GM18508 (cell line): Measurements from ENCODE around the gene IRF2.

ENCODE experiments used
- ATAC-seq: cut with Tn5 transposase; IDR thresholded peaks from one replicate; pipeline ENCODE4 v1.9.1; 2021; ENCODE audit warnings: moderate number of reproducible peaks; ENCODE audit not compliant: insufficient read depth, unreplicated experiment

The IRF2 gene

DNA sequence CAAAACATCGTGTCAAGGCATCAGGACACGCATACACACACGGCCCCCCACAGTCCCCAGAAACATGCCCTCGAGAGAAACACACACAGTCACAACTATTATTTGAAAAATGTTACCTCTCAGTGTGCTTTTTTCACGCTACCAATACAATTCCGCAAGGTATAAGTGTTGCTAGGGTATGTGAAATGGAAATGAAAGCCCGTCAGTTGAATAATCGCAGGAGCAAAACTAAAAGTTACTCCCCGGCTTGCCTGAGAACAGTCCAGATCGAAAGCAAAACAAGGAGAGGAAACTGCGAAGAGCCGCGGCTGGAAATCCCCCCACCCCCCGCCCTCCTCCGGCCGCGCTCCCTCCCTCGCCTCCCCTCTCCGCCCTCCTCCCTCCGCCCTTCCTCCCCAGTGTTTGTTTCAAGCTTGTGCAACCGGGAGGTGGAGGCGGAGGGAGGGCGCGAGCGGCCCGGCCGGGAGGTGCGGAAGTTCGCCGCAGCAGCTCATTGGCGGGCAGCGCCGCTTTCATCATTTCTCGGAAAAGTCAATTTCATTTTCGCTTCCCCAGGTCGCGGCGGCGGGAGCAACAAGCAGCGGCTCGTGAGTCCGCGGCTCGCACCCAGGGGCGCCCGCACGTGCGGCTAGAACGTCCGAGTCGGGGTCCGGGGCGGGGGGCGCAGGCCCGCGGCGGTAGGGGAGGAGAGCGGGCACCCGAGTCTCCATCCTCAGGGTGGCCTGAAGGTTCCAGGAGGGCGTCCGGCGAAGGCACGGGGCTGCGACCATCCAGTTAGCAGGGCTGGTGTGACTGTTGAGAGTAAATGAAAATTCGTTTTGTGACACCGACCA lies at the start of gene IRF2:
TSS of gene IRF2 (minus strand) at position 288 of the 833 bp plus-strand sequence. CDS start 45,486 bp downstream, outside the sequence.
- ATAC-seq, result no peak

DNA sequence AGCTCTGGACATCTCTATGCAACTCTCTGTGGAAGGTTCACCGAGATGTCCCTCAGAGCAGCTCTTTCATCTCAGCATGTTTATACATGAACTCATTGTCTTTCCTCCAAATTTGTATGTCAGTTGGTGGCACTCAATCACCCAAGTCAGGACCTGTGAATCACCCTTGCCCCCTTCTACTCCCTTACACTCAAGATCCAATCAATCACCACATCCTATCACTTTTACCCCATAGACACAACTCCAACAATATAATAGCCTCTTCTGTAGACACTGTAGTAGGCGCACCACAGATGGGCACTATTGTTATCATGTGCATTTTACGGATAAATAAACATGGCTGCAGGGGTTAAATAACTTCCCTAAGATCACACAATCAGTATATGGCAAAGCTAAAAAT lies 41.3 kb upstream of the IRF2 start:
- ATAC-seq, result no peak

DNA sequence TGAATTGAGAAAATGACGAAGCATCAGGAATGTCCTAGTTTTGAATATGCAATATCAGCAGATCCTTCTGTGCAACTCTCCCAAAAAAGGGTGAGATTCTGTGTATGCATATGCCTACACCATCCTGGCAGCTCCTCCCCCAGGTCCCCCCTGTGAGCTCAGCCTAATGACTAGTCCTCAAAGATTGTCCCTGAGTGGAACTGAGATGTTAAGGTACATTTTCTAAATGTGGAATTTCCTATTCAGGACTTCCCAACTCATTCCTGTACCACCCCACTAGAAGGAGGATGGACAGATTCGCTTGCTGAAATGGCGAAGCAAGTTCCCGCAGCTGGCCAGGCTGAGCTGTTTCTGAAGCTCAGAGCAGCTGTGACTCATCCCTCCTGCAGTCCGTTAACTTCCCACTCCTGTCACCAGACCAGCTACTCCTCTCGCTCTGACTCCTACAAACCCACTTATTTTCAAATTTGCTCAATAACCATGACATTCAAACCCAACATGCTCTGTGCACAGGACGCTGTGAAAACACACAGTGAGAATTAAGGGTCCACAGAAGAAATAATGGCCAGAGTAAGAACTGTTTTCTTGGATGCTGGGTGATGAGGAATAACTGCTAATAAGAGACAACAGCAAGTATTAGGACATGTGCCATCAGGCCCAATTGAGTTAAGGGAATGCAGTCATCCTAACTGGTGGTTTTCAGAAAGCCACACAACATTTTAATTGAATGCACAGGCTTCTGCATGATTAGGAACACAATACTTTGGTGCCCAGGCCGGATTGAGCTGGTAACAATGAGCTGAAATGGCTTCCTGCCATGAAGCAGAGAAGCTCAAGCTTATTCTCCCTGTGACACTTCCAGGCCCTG lies 40.0 kb upstream of the IRF2 start:
- peak; percentile 91 for ATAC-seq

DNA sequence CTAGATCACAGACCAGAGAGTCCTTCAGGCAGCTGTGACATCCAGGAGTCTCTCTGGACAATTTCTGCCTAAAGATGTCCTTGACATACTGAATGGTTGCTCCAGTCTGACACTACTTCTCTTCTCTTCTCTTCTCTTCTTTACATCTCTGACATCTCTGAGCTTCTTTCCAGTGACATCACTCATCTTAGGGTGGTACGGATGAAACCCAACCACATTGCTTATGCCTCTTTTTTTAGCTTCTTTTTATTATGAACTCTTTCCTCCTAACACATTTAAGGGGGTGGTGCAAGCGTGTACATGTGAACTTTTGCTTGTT lies 39.4 kb upstream of the IRF2 start:
- ATAC-seq, result no peak

DNA sequence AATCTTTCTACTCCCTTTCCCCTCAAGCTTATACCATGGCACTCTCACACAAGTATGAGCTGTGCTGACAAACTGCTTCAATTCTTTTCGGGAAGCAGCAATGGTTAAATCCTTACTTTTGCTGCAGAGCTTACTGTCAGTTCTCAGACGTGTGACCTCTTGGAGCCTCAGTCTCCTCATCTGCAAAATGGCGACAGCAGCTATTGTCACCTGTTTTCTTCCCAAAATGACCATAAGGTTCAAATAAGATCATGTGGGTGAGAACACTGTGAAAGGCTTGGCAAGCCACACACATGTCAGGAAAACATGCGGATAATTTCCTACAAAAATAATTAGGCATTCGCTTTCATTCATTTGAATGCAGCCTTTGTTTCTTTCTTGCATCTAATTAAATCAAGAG lies 36.8 kb upstream of the IRF2 start:
- no peak for ATAC-seq

DNA sequence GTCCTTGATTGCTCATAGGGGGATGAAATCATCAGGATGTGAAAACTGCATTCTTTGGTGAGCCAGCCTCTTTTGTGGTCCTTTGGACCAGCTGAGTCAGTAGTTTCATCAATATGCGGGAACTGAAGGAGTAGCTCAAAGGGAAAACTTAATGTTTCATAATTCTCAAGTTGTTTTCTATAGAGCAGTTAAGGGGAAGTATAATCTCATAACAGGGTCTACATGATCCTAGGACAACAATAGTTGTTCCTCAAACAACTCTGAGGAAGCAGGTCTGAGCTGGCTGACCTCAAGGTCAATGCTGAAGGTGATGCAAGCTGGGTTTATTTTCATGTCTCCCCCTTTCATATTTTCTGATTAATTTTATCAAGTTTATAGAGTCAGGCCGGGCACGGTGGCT lies 36.1 kb upstream of the IRF2 start:
- no peak for ATAC-seq

DNA sequence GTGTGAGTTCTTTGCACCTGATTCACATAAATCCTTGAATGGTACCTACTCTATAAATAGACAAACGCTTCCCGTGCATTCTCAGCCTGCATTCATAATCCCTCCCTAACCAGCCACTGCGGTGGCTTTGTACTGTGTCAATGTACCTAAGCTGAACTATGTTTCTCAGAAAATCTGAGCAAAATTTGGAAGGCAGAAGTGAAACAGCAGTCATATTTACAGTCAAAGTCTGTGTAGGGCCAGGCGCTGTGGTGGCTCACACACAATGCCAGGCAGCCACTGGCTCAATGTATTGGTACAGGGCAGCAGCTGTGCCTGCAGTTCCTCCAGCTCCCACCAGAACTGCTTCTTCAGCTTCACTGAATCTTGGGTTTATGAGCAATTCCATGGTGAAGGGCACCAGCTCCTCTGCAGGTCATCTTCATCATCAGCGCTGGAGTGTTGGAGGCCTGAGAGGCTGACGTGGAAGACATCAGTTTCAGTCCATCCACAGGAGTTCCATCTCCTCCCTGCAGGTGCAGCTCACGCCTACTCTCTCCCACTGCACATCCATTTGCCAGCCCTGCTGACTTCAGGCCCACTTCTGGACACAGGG lies 32.3 kb upstream of the IRF2 start:
- peak; percentile 95 for ATAC-seq

DNA sequence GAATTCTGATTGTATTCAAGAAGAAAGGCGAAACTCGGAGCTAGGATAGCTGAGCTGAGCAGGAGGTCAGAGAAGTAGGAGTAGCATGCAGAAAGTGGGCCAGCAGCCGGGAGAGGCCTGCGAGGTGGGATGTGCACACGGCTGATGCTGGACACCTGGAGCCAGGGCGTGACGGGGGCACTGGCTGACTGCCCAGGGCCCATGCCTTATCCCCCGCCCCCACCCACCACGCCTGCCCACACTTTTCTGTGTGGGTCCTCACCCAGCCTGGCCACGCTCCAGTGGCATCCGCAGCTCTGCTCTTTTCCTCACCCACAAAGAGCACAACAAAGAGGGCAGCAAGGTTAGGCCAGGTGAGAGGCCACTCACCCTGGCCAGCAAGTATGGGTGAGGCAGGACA lies 30.0 kb upstream of the IRF2 start:
- ATAC-seq, result no peak

DNA sequence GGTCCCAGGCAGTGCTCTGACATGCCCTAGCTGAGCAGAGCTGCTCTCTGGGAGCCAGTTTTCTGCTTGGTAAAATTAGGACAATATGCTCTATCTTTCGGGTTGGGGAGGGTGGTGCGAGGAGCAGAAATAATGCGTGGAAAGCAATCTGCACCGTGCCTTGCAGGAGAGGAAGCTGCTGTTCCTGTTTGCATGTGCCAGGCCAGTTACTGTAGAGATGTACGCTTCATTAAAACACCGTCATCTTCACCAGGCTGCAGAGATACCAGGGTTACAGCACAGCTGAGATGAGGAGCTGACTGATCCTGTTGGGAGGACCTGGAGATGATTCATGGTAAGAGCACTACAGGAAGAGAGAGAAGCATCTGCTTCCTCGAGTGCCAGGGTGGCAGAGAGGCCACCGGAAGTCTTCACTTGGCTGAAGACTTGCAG lies 29.5 kb upstream of the IRF2 start:
- ATAC-seq, result no peak

DNA sequence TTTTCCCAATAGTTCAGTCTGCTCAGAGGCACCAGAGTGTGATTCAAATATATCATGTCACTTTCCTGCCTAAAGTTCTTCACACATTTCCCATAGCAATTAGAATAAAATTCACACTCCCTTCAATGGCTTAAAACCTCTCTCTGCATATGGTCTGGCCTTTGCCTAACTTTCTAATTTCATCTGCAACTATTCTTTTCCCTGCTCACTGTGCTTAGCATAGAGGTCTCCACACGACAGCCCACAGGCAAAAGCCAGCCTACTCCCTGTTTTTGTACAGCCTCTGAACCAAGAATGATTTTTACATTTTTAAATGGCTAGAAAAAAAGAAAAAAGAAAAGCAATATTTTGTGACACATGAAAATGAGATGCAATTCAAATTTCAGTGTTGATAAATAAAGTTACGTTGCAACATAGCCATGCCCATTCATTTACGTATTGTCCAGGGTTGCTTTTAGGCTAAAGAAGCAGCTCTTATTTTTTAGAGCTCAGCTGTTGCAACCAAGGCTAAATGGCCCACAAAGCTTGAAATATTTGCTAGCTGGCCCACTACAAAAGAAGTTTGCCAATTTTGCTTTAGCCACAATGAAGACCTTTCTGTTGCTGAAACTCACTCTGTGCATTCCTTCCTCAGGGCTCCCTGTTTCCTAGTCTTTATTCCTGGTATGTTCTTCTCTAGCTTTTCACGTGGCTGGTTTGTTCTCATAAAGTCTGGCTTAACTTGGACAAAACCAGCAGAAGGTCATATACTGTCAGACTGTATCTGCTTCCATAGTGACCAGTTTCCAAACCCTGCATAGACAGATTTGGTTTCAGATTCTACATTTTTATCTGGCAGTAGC lies 26.6 kb upstream of the IRF2 start:
- no peak for ATAC-seq

DNA sequence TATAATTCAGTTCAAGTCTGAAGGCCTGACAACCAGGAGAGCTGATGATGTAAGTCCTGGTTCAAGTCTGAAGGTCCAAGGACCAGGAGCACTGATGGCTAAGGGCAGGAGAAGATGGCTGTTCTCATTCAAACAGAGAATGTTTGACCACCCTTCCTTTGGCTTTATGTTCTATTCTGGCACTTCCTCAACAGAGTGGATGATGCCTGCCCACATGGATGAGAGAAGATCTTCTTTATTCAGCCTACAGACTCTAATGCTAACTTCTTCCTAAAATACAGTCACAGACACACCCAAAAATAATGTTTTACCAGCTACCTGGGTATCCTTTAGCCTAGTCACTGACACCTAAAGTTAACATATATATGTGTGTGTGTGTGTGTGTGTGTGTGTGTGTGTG lies 25.6 kb upstream of the IRF2 start:
- no peak for ATAC-seq

DNA sequence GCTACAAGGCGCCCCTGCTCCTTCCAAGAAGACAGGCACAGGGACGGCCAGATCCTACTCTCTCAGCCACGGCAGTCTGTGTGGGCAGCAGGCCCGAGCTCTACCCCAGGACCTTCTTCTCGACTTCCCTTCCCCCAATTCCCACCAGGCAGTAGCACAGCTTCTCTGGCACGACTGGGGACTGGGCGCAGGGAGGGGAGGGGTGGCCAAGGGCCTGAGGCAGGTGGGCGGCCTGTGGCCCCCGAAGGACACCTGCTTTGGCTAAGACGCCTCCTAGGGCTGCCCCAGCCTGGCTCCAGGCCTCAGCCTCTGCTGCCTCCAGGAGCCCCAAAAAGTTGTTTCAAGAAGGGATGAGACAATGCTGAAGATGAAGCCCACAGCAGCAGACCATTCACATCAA lies 24.2 kb upstream of the IRF2 start:
- ATAC-seq, result no peak

DNA sequence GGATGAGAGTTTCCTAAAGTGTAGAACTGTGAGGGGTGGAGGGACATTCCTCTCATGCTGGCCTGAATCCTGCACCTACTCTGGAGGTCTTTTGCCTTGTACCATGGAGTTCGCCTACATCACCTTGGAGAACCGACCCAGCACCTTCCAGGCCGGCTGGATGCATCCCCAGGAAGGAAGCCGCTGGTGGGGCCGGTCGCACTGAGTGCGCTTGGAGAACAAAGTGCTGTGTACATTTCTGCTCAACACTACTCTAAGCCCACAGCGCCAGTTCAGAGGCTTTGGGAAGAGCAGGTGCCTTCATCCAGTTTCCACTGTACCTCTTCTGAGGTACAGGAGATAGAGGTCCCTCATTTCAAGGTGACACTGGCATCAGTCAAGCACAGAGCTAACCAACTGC lies 15.4 kb upstream of the IRF2 start:
- no peak for ATAC-seq

DNA sequence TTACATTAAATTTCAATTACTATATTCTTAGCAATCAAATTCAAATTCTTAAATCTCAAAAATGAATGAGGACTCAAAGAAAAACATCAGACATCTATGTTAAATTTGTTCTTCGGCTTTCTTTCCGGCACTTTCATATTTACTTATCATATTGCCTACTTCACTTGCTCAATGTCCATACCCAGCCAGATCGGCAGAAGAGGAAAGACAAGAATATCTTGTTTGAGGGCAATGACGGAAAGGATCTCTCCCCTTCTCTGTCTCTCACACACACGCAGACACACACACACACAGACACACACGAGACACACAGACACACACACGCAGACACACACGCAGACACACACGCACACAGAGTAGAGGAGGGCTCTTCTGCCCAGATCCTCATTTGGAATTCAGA lies 13.2 kb upstream of the IRF2 start:
- ATAC-seq, result no peak

DNA sequence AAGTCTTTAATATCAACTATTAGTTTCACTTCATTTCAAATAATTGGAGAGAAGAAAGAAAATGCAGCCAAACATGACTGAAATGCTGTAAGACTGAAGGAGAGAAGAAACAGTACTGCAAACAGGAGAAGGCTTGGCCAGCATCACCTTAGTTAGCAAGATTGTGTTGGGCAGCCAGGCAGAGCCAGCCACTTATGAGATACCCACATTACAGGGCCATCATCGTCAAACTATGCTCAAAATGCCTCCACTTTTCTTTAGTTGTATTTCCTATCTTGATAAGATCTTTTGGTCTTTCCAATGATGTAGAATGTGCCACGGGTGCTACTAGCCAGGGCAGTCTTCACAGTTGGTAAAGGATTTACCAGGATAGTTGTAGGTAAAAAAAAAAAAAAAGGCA lies 10.9 kb upstream of the IRF2 start:
- no peak for ATAC-seq

DNA sequence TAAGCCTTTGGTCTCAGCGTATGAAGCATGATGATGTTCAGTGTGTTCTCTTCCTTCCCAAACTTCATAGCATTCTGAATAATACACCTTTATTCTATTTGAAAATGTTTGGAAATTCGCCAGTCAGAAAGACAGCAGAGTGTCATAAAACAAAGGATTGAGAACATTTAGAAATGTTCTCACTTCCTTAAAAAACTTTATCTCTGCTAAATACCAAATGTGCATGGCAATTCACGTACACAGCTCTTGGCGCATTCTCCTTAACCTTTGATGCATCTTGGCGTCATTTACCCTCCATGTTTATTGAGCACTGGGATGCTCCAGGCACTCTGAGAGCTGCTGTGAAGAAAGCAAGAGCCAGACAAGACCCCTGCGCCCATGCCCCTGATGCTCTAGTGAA lies 7.2 kb upstream of the IRF2 start:
- ATAC-seq, result no peak

DNA sequence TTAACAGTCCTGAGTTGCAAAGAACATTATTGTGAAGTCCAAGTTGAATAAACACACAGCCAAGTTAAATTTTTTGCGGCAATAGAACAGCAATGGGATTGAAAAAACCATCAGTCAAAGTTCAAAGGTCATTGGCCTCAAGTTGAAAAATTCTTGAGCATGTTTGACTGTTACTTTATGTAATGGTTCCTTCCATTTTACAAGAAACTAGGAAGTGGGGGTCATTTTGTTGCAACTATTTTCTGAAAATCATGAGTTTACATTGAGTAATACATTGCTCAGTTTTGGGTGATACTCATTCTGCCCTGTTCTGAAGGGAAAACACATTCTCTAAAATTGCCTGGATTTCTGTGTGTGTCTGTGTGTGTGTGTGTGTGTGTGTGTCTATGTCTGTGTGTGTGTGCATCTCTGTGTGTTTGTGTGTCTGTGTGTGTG lies 5.2 kb upstream of the IRF2 start:
- ATAC-seq, result no peak

DNA sequence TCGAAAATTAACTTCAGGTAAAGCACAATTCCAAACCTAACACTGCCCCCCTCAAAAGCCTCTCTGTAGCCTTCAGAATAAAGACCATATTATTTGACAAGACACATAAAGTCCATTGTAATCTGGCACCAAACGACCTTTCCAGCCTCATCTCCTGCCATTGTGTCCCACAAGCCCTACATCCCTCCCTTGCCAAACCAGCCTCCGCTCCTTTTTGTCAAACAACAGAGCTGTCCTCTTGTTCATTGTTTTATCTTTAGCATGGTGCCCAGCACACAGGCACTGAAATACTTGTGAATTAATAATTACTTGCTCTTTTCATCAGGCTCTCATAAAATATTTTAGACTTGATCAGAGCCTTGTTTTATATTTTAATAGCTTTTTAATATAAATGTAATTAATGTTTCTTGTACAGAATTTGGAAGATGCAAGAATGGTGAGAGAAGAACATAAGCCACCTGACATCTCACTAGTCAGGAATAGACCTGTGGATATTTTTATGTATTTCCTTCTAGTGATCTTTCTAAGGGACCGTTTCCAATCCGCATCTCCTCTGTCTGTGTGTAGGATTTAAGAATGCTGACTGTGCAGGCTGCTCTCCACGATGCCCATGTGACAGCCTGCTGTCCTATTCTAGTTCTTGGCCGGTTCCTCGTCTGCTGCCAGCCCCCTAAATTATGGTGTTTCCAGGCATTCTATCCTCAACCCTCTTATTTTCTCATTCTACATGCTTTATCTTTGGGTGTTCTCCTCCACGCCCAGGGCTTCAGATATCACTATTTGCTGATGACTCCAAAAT lies 3.0 kb upstream of the IRF2 start:
- no peak for ATAC-seq

DNA sequence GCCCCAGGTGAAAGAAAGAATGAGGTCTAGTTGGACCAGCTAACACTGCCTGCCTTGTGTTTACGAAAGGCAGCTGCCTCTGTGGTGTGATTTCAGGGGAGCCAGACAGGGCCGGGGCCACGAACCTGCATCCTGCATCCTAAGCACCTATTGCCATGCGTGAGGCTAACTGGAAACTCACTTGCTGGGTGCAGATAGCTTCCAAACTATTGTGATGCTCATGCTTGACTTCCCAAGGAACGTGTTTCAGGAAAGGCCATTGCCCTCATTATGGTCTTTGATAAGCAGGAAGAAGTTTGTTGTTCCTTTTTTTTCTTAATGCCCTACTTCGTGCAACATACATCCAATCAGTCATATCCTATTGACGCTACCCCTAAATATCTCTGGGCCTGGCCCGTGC lies 2.3 kb upstream of the IRF2 start:
- ATAC-seq, result no peak

DNA sequence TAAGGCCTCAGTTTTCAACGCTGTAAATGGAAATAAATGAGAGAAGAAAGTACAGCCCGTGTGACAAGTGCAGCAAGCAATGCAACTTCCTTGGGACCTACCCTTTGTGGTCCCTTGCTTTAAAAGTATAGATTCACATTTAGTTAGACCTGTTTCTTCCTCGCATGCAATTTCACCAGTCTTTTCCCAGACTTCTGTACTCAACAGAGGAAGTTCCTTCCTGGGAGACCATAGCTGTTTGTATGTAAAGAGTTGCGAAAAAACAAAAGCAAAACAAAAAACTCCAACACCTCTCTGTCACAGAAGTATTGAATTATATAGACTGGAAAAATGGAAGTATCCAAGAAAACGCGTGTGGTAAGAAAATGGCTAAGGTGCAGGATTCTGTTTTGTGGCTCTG lies 1.1 kb upstream of the IRF2 start:
- ATAC-seq, result no peak
